PC-9 (cell line): ENCODE data around the gene IGF2.

Experiments
- CTCF ChIP-seq: fragments of 200-600 bp; sonication (generic); conservative IDR thresholded peaks from 2 replicates; pipeline ENCODE4 v1.6.1; 2017; ENCODE audit warnings: mixed run types, antibody characterized with exemption, mild to moderate bottlenecking, moderate library complexity
- EZH2 ChIP-seq: fragments of 200-600 bp; sonication (generic); IDR thresholded peaks from 2 replicates; pipeline ENCODE4 v1.8.0; 2017; ENCODE audit warnings: antibody characterized with exemption, low read depth

GRCh38 chr11:2139621-2140337 is 590 bp upstream of the IGF2 start:
- TF ChIP-seq CTCF (no peak), EZH2 (no peak)
